ENCODE measurements around the gene ZBP1.

ZBP1 gene

DNA sequence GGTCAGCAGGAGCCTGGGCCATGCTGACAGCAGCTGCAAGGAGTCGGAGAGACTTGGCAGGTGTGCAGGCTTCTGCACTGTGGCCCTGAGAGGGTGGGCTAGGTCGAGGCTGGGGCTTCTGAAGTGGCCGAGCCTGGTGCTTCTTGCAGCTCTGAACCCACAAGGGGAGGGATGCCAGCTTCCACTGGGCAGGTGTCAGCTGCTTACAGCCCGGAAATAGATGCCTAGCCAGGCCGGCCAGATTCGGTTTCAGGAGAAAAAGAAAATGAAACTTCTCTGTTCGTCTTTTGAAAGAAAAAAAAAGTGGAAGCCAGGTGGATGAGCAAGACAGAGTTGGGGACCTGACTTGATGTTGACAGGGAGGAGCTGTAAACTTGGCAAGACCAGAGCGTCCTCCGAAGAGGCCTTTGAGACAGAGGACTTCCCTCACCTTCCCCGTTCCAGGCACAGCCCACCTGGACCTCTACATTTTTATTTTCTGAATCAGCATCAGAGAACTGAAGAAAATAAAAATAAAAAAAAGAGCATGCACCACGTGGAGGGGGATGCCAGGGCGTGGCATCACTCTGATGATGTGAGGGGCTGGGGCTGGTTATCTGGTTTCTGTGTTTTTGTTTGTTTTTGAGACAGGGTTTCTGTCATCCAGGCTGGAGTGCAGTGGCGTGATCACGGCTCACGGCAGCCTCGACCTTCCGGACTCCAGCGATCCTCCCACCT lies at the start of gene ZBP1:
Gene ZBP1 (minus strand): TSS at position 153 of the 717 bp plus-strand sequence. CDS start 131 bp downstream, at position 22.
- H3K9me3 ChIP-seq (ENCODE audit: low read depth, low read length) = no peaks in the 10 kb centered on the region; the same call in 1 of the 2 replicates
- no peak within 1 kb of the TSS for H3K4me3 ChIP-seq
- no peaks in the 10 kb centered on the region for H3K36me3 ChIP-seq (ENCODE audit: insufficient read depth, low read length)
- DNase-seq (ENCODE audit: low read depth, low spot score) = no peak
- H3K27ac ChIP-seq = no peak within 1 kb of the TSS
- H3K9ac ChIP-seq (ENCODE audit: insufficient read length) = no peak within 1 kb of the TSS
- no peak for TF ChIP-seq POLR2AphosphoS5 (IDR thresholded peaks at IDR 0.05; ENCODE audit: borderline replicate concordance, low read depth, low read length)
- TF ChIP-seq EZH2 (IDR thresholded peaks at IDR 0.05) = no peak
- TF ChIP-seq FOXP2 (optimal IDR thresholded peaks at IDR 0.05; ENCODE audit: control extremely low read depth, extremely low read length, insufficient read depth) = no peak

GRCh38 chr20:57669632-57670031 lies 49.4 kb upstream of the ZBP1 start:
- no peak for DNase-seq (ENCODE audit: low read depth, low spot score)
- Histone ChIP-seq H3K36me3 (ENCODE audit: insufficient read depth, low read length) (no peaks in the 10 kb centered on the region), H3K9me3 (ENCODE audit: low read depth, low read length) (no peaks in the 10 kb centered on the region), H3K4me3 (no peak overlapping the region), H3K9ac (ENCODE audit: insufficient read length) (no peak overlapping the region), H3K27ac (no peak overlapping the region)
- no peak for TF ChIP-seq EZH2 (IDR thresholded peaks at IDR 0.05)
- no peak for TF ChIP-seq POLR2AphosphoS5 (IDR thresholded peaks at IDR 0.05; ENCODE audit: borderline replicate concordance, low read depth, low read length)
- TF ChIP-seq FOXP2 (optimal IDR thresholded peaks at IDR 0.05; ENCODE audit: control extremely low read depth, extremely low read length, insufficient read depth) = no peak

DNA sequence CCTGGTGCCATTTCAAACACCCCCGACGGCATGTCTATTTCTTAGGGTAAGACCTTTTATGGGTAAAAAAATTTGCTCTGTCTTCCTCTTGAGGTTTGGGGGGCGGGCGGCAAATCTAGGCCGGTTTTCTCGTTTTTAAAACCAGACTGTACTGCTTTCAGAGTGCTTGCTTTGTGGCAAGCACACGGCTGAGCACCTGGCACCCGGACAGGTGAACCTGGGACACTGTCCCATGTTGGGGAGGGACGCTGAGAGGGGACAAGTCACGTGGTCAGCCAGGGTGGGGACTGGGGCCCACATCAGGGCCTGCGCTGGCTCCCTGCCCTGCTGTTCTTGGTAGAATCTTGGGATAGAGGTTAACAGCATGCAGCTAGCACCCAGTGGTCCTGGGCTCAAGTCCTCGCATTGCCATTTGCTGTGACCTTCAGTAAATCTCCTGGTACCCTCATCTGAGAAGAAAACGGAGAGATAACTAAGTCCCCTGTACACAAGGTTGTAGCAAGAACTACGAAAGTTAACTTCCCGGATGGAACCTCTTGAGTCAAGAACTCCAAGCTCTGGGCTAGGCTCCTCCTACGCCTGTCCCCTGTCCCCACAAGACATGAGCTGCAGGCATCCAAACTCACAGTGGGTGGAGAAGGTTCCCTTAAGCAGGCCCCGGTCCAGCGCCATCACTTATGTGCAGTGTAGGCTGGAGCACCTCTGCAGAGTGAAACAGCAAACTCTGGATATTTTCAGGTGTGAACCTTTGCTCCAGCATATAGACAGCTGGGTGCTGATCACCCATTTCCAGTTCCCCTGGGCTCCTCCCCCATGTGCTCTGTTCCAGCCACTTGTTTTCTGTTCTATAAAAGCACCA lies 47.9 kb upstream of the ZBP1 start:
- Histone ChIP-seq H3K9ac (ENCODE audit: insufficient read length) (no peak overlapping the region), H3K36me3 (ENCODE audit: insufficient read depth, low read length) (no peaks in the 10 kb centered on the region), H3K9me3 (ENCODE audit: low read depth, low read length) (no peaks in the 10 kb centered on the region), H3K27ac (no peak overlapping the region), H3K4me3 (no peak overlapping the region)
- DNase-seq (ENCODE audit: low read depth, low spot score) = no peak
- TF ChIP-seq EZH2 (IDR thresholded peaks at IDR 0.05) = no peak
- no peak for TF ChIP-seq POLR2AphosphoS5 (IDR thresholded peaks at IDR 0.05; ENCODE audit: borderline replicate concordance, low read depth, low read length)
- TF ChIP-seq FOXP2 (optimal IDR thresholded peaks at IDR 0.05; ENCODE audit: control extremely low read depth, extremely low read length, insufficient read depth) = no peak

DNA sequence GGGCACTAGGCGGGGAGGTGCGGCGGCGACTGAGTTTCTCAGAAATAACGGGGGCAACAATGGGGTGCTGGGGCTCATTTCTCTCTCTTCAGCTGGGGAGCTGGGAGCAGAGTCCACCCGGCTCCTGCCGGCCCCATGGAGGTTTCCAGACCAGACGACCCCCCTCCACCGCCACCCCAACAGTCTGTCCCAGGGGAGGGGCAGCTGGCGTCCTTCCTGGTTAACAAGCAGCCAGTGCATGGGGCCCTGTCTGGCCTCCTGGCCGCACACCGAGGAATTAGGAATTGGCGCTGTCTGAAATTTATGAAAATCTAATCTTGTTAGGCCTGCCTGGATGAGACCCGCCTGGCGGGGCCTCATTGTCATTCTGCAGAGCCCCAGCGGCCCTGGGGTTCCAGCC lies 47.2 kb upstream of the ZBP1 start:
- TF ChIP-seq FOXP2 (optimal IDR thresholded peaks at IDR 0.05; ENCODE audit: control extremely low read depth, extremely low read length, insufficient read depth) (no peak), POLR2AphosphoS5 (IDR thresholded peaks at IDR 0.05; ENCODE audit: borderline replicate concordance, low read depth, low read length) (no peak), EZH2 (IDR thresholded peaks at IDR 0.05) (no peak)
- Histone ChIP-seq H3K27ac (no peak overlapping the region), H3K4me3 (no peak overlapping the region), H3K36me3 (ENCODE audit: insufficient read depth, low read length) (no peaks in the 10 kb centered on the region), H3K9ac (ENCODE audit: insufficient read length) (no peak overlapping the region), H3K9me3 (ENCODE audit: low read depth, low read length) (no peaks in the 10 kb centered on the region)
- no peak for DNase-seq (ENCODE audit: low read depth, low spot score)

- H3K27ac ChIP-seq = no peak overlapping the region
- no peaks in the 10 kb centered on the region for H3K36me3 ChIP-seq (ENCODE audit: insufficient read depth, low read length)
- no peaks in the 10 kb centered on the region for H3K9me3 ChIP-seq (ENCODE audit: low read depth, low read length)
- DNase-seq (ENCODE audit: low read depth, low spot score) = no peak
- TF ChIP-seq EZH2 (IDR thresholded peaks at IDR 0.05) (no peak), FOXP2 (optimal IDR thresholded peaks at IDR 0.05; ENCODE audit: control extremely low read depth, extremely low read length, insufficient read depth) (no peak), POLR2AphosphoS5 (IDR thresholded peaks at IDR 0.05; ENCODE audit: borderline replicate concordance, low read depth, low read length) (no peak)
- H3K9ac ChIP-seq (ENCODE audit: insufficient read length) = no peak overlapping the region
- no peak overlapping the region for H3K4me3 ChIP-seq
Measured at GRCh38 chr20:57666834-57667157, 46.6 kb upstream of the ZBP1 start.

GRCh38 chr20:57666106-57666833 lies 46.0 kb upstream of the ZBP1 start:
- DNase-seq (ENCODE audit: low read depth, low spot score) = no peak
- no peaks in the 10 kb centered on the region for H3K9me3 ChIP-seq (ENCODE audit: low read depth, low read length)
- no peak for TF ChIP-seq POLR2AphosphoS5 (IDR thresholded peaks at IDR 0.05; ENCODE audit: borderline replicate concordance, low read depth, low read length)
- no peak overlapping the region for H3K27ac ChIP-seq
- H3K4me3 ChIP-seq = no peak overlapping the region
- H3K9ac ChIP-seq (ENCODE audit: insufficient read length) = no peak overlapping the region
- H3K36me3 ChIP-seq (ENCODE audit: insufficient read depth, low read length) = no peaks in the 10 kb centered on the region

DNA sequence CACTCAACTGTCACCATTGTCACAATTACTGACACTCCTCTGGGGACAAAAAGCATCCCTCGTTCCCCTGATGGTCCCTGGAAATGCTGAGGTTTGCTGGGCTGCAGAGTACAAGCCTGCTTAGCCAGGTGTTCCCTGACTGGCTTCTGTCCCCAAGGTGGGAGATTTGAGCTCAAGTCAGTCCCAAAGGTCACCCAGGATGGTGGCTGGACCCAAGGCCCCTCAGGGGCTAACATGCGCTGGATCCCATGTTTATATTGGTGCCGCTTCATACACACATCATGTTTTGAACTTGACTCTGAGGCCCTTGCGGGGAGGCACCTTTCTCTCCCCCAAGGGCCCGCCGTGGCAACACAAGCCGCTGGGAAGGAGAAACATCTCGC lies 45.4 kb upstream of the ZBP1 start:
- TF ChIP-seq EZH2 (IDR thresholded peaks at IDR 0.05) (no peak), FOXP2 (optimal IDR thresholded peaks at IDR 0.05; ENCODE audit: control extremely low read depth, extremely low read length, insufficient read depth) (no peak), POLR2AphosphoS5 (IDR thresholded peaks at IDR 0.05; ENCODE audit: borderline replicate concordance, low read depth, low read length) (no peak)
- Histone ChIP-seq H3K9me3 (ENCODE audit: low read depth, low read length) (no peaks in the 10 kb centered on the region), H3K4me3 (no peak overlapping the region), H3K9ac (ENCODE audit: insufficient read length) (no peak overlapping the region), H3K27ac (no peak overlapping the region), H3K36me3 (ENCODE audit: insufficient read depth, low read length) (no peaks in the 10 kb centered on the region)
- no peak for DNase-seq (ENCODE audit: low read depth, low spot score)

- no peak for TF ChIP-seq EZH2 (IDR thresholded peaks at IDR 0.05)
- no peak for TF ChIP-seq FOXP2 (optimal IDR thresholded peaks at IDR 0.05; ENCODE audit: control extremely low read depth, extremely low read length, insufficient read depth)
- TF ChIP-seq POLR2AphosphoS5 (IDR thresholded peaks at IDR 0.05; ENCODE audit: borderline replicate concordance, low read depth, low read length) = no peak
- H3K27ac ChIP-seq = no peak overlapping the region
- DNase-seq (ENCODE audit: low read depth, low spot score) = no peak
- no peaks in the 10 kb centered on the region for H3K36me3 ChIP-seq (ENCODE audit: insufficient read depth, low read length)
- H3K9ac ChIP-seq (ENCODE audit: insufficient read length) = no peak overlapping the region
- H3K4me3 ChIP-seq = no peak overlapping the region
- H3K9me3 ChIP-seq (ENCODE audit: low read depth, low read length) = no peaks in the 10 kb centered on the region
Measured at GRCh38 chr20:57664924-57665588, 44.8 kb upstream of the ZBP1 start.

Data from SK-N-MC (cell line).